HUDEP-2 (cell line): Measurements from ENCODE around the gene MYO1D.
A peak's percentile ranks its signal among the peaks of the same experiment; 100 is the strongest.

Source experiments
- DNase-seq, 76 experiments: peaks; one replicate each; lab custom pipeline; 2025; ENCODE audit not compliant: unreplicated experiment in 76 of 76; lab: John Stamatoyannopoulos, UW

The MYO1D gene

DNA sequence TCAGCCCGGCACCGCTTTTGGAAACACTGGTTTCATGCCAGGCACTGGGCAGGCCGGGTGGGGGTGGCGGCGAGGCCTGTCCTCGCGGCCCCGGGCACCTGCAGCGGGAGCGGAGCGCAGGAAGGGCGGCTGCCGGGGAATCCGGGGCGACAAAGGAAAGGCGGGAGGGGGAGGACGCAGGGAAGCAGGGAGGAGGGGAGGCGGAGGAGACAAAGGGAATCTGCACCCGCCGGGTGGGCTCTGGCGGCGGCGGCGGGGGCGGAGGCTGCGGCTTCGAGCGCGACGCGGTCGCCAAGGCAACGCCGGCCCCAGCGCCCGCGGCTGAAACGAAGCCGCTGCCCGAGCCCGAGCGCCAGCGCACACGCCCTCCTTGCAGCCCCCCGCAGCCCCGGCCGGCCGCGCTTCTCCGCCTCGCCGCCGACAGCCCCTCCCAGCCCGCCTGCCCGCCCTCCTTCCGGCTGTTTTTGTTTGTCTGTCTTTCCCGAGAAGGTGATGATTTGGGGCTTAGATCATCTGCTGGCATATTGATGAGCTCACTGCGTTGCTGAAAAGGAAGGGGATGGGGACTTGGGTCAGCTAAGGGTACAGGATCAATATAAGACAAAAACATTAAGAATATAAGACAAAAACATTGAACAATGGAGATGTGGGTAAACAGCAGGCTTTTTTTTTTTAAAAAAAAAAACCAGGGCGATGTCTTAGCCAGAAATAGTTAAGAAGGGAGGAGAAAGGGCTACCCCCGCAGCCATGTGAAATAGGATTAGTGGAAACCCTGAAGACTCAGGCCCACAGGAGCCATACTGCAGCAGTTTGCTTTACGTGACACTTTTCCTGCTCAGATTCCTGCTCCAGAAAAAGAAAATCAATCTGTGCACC, 357.5 kb downstream of the MYO1D start:
- peak in 36 of 76 experiments; percentile 4 to 61 (median 28) for DNase-seq

DNA sequence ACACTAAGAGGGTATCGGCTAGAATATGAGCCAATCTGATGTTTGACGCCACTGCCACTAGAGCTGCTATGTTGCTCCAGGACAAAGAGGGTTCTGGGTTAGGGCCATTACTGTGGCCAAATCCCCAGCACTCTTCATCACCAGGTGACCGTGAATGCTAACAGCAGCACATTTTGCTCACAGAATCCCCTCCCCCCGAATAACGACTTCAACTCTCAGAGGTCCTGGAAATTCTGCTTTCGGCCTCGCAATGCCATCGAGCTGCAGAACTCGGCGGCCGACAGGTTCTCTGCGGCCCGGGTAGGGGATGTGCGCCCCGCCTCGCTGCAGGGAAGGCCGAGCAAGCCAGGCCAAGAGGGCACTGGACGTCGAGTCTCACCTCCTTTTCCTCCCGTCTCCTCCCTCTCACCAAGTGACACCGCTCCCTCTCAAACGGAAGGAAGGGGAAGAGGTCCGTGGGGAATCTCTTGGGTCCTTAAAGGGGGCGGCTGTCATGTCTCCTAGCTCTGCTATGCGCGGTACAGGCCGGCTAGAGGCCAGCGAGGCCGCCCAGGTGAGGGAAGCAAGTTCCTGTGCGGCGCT, 358.2 kb downstream of the MYO1D start:
- DNase-seq: no peak

DNA sequence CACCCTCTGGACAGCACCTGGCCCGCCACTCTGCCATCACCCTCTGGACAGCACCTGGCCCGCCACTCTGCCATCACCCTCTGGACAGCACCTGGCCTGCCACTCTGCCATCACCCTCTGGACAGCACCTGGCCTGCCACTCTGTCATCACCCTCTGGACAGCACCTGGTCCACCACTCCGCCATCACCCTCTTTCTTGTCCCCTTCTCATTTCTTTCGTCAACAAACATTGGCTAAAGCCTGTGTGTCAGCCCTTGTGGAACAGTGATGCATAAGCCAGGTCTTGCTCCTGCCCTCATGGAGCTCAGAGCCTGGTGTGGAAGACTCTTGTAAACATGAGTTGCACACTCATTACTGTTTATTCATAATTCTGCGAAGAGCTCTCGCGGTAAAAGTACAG, 358.9 kb downstream of the MYO1D start:
- DNase-seq: no peak

DNA sequence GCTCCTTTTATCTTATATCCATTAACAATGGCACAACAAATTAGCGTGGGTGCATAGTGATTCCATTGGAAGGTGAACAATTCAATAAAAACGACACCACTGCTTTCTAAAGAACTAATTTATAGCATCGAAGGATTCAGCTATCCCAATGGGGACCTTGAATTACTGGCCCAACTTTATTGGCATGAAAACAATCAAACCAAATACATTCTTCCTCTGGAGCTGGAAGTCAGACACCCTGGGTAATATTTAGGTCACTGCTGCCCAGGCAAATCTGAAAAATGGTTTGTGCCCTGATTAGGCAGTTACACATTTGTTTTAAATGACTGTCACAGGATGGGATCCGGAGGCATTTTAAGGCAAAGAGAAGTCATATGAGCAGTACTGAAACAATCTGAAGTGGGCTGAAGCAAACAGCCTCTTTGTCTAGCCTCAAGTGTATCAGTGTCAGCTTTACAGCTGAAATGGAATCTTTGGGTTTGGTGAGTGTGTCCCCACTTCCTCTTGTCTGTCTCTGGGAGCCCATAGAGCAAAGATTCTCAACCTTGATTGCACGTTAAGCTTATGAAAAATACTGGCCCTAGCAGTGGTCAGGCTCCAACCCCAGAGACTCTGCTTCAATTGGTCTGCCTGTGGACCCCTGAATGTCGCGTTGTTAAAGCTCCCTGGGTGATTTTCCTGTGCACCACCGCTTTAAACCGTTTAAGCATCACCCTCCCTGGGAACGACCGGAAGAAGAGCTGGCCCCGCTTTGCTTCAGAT, 359.8 kb downstream of the MYO1D start:
- no peak for DNase-seq

DNA sequence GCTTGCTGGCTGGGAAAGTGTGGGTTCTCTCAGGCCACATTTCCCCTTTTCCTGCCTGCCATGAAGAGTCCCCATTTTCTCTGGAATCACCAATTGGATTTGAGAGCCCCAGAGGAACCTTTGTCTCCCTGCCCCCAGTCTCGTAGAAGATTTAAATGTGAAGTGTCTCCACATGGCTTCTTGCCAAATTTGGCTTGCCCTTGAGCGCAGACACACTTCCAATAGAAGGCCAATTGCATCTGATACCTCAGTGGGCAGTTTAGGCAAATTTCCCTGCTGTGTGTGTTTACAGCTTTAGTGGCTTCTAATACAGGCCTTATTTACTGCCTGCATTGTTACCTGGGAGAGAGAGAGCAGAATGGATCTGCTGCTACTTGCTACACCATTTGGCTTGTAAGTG, 360.5 kb downstream of the MYO1D start:
- DNase-seq: no peak

DNA sequence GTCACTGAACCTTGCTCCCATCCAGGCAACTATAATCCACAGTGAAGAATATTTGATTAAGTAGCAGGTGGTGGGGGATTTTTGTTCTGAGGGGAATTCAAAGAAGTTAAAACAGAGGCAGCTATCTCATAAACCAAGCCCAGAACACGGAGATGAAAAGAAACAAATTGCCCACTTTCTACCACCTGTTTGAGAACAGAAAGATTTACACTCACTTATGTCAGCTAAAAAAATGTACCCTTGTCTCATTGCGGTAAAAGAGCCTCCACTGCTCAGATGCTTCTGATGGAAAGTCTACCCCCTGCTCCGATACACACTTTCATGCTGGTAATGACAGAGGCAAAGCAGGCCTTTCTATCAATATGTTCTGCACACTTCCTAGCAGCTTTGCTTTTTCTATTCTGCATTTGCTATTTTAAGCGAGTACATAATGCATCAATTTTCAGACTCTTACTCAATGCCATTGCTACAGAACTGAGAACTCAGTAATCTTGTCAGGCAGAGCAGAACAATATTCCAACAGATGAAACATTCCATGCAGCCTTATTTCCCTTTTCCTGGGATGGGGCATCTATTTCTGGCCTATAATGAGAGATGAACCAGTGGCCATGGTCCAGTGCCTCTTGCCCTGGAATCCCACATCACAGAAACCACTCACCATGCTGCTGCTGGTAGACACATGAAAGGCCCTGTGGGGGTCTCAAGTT, 361.1 kb downstream of the MYO1D start:
- DNase-seq: no peak

DNA sequence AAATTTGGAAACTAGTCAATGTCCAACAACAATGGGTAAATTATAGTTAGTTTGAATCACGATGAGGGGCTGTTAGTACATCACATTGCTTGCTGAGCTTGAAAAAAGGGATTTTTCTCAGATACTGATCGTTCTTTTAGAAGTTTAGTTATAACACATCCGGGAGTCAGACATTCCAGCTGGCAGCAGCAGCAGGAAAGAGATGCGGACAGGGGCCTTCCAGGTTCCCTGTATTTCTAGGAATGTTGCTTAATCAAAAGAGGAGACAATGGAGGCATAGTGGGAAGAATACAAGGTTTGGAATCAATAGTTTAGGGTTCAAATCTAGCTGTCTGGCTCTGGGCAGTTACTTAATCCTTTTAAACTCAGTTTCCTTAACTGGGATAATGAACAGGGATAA, 362.3 kb downstream of the MYO1D start:
- DNase-seq: no peak

DNA sequence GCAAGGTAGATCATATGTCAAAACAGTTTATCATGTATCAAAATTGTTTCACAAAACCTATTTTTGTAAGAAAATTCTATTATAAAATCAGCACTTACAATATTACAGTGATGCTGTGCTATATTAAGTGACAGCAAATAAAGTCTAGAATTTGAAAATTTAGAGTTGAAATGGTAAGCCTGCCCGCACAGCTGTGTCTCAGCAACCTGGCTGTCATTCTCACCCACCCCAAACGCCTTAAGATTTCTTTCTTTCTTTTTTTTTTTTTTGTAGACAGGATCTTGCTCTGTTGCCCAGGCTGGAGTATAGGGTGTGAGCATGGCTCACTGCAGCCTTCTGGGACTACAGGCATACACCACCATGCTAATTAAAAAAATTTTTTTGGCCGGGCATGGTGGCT, 363.3 kb downstream of the MYO1D start:
- no peak for DNase-seq

DNA sequence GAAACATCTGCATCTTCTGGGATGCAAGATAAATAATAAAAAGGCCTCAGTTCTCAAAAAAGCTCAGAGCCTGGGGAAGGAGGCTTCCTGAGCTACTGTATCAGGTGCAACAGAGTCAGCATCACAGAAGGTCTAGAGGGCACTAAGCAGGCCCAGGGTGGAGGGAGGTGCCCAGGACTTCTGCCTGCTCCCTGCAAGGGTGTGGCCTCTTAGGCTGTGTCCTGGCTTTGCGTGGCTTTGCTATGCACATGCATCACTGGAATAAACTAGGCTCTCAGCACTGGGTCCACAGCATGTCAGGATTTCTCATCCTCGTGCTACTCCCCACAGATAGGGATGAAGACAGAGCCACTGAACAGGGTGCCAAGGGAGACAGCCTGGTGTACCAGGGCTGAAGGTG, 364.6 kb downstream of the MYO1D start:
- no peak for DNase-seq

DNA sequence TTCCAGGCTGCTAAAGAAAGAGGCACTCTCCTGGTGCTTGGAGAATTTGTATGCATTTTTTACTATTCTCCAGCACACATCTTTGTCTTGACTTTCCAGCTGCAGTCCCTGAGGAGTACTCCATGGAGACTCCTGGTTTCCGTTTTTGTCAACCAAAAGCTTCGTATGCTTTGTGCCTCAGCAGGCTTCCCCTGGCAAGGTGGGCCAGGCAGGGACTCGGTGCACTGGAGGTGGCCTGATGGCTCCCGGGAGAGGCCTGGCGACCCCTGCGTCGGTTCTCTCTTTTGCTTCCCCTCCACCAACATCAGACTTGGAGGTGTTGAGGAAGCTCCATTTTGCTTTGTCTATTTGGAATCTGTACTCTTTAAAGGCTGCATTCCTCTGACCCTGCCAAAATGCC, 366.5 kb downstream of the MYO1D start:
- no peak for DNase-seq

DNA sequence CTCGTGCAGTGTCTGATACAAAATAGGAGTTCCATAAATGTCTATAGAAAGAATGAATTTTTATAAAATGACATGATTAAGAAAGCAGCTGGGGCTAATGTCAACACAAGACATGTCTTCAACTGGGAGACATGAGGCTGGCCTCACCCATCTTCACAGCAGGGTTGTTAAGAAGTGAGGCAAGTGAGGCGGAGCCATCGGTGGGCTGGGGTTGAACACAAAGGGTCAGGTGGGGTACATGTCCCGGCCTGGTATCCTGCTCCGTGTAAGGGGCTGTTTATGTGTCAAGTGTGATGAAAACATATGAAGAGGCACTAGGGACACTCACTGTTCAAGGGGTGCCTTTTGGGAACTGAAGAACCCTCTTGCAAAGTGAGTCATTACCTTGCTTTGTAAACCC, 368.0 kb downstream of the MYO1D start:
- DNase-seq: no peak

DNA sequence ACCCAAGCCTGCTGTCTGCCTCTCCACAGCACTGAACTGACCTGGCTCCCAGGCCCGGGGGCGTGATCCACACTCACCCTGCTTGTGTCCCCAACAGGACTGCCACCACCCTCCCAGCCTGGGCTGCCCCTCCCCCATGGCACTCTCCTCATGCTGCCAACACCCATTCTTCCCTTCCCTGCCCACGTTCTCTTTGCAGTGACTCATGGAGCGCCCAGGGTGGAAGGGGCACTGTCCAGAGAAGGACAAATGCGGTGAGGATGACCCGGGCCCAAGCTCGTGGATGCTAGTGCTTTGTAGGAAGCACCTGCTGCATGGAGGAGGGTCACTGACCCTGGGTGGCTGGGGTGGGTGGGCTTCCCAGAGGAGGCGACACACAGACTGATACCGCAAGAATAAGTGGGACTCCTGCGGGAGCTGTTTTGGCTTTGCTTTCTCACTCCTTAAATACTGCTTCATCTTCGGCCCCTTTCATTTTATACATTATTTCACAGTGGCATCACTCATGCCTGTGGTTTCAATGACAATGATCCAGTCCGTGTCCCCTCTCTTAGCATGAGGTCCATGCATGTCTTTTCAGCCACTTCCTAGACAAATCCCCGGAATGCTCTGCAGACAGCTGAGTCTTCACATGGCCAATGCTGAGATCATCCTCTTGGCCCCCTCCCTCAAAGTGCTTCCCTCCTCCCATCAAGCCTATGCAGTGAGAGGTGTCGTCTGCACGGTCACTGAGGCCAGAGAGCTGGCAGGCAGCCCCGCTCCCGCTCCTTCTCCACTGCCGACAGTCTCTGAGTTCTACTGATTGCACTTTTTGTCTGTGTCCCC, 372.5 kb downstream of the MYO1D start:
- DNase-seq: peak in 25 of 76 experiments; percentile 9 to 58 (median 31)

DNA sequence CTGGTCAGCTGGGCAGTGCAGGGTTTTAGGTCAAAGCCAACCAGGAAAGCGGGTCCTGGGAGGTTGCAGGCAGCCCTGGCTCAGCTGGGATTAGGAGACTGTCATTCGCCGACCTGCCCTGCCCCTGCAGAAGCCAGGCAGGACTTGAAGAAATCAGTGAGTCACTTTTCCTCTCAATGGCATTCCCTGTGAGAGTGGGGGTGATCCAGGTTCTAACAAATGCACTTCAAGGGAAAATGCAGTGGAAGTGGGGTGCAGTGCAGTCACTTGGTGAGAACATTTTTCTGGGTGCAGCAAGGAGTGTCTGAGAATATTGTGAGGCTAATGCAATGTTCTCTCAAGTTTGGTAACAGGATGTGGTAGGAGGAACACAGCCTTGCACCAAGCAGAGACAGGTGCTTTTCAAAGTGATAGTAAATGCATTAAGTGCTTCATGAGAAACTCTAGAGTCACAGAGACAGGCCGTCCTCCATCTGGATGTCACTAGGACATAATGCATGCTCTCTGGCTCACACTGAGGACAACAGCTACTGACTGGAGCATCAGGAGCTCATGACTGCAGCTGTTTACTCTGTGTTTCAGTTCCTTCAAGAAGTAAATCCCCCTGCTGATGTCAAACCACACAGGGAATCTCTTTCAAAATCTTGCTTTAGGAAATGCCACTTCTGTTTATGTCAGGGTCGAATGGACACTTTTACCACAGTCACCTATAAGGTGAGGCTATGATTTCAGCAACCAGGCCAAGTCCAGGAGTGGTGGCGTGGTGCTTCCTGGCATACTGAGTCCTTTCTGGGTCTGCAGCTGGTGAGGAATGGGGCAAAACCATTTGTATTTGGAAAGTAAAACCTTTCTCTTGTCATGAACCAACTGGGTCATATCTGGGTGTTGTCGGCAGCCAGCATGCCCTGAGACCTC, 373.4 kb downstream of the MYO1D start:
- DNase-seq: no peak

DNA sequence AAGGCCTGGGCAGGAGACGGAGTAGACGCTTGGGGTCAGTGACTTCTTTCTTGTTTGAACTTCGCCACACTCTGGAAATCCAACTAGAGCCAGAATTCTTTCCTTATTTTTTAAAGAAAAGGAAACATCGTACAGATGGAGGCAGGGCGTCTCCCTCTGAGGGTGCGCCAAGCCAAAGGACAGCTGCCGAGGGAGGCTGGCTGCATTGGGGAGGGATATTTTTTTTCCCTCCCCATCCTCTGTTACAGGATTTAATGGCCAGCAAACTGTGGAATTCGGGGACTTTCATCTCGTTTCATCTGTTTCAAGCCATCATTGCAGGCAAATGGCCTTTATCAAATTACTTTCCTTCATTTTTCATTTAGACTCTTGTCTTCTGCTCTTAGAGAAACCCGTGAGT, 374.2 kb downstream of the MYO1D start:
- DNase-seq: no peak

DNA sequence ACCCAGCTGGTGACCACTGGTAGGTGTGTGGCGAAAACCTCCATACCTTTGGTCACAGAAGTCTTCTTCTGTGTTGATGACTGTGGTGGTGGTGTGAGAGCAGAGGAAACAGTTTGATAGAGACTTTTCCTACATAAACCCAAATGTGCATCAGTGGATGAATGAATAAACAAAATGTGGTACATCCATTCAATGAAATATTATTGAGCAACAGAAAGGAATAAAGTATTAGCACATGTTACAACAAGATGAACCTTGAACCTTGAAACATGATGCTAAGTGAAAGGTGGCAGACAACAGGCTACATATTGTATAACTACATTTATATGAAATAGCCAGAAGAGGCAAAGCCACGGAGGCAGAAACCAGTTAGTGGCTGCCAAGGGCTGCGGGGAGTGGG, 374.9 kb downstream of the MYO1D start:
- DNase-seq: no peak

DNA sequence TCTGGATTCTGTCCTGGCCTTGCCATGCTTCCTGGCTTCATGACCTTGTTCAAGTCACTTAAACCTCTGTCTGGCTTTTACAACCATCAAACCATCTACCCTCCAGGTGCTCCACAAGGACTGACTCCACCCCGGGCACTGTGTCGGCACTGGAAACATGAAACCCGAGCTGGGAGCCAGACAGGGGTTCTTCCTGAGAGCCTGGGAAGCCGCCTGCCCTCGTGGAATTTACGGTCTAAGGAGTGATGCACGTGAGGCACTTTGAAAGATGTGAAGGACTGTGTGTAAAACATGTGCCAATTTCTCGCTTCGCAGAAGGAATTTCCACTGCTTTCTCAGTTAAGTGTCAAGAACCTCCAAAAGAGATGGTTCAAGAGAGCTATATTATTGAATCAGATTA, 378.5 kb downstream of the MYO1D start:
- no peak for DNase-seq

DNA sequence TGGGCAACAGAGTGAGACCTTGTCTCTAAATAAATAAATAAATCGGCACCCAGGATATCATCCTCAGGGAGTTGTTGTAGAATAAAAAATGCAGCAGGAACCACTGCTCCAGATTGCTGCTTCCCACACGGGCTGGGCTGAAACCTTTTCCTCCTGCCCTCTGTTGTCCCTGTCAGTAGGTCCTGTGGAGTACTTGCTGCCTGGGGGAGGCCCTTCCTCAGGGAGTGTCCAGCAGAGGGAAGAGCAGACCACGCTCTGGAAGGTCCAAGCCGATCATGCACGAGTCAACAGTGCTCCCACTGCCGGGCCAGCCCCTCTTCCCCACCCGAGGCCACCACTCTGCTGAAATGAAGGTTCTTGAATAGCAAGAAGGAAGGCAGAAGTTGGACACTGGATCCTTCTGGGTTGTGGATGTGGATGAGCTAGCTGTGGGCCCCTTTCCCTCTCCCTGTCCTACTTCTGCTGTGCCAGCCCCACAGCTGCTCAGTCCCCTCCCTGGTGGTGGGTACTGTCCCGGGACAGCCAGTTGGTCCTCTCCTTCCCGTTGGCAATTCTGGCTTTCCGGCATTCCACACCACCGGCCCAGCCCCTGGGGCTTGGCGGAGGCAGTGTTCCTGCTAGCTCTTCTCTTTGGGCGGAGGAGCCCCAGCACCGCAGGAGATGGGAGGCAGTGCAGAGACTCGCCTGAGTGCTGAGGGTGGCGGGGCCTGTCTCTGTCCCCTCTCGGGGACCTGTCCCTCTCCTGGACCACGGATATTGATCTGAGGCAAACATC, 379.3 kb downstream of the MYO1D start:
- DNase-seq: no peak

DNA sequence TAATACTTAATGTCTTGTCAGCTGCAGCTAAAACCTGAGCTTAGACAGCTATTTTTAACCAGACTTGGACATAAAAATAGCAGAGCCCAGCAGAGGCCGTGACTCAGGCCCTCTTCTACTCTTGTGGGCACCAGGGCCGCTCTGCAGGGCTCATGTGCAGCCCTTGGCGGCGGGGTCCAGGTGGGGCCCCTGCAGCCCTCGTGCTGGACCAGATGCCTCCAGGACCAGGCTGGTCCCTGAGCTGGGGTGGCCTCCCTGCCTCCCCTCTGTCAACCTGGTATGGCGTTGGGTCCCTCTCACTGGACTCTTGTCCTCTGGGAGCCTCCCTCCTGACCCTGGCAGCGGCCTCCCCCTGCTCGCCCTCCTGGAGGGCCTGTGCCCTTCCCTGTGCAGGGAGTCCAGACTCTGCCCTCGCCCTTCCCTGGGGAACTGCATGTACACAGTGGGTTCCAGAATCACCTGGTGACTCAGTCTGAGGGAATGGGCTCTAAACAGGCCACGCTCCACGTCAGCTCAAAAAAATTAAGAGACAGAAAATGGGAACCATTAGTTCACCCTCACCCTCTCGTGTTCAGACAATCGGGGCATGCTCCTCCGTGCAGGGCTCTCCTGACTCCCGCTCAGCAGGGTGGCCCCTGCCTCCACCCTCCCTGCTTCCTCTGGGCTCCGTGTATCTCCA, 380.4 kb downstream of the MYO1D start:
- DNase-seq: no peak
